GM18867 (cell line): ENCODE measurements around the gene NADK2.

Experiments
- ATAC-seq: cut with Tn5 transposase; IDR thresholded peaks from one replicate; pipeline ENCODE4 v1.9.1; 2021; ENCODE audit warnings: mild to moderate bottlenecking, moderate library complexity; ENCODE audit not compliant: unreplicated experiment

Gene NADK2

DNA sequence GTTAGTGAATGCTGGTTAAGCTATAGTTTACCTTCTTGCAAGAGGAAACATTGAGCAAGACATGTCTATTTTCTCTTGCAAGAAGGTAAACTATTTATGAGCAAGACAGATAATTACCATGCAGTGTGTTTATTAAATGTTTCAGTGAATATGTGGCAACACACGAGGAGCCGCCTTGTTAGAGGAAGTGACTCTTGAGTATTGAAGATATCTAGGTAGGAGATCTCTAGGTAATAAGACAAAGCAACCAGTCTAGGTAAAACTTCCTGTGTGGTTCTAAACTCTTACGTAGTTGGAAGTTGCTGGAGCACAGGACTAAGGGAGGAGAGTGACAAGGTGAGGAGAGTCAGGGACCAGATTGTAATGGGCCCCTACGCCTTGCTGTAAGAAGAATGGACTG lies 73.0 kb downstream of the NADK2 start:
- no peak for ATAC-seq

DNA sequence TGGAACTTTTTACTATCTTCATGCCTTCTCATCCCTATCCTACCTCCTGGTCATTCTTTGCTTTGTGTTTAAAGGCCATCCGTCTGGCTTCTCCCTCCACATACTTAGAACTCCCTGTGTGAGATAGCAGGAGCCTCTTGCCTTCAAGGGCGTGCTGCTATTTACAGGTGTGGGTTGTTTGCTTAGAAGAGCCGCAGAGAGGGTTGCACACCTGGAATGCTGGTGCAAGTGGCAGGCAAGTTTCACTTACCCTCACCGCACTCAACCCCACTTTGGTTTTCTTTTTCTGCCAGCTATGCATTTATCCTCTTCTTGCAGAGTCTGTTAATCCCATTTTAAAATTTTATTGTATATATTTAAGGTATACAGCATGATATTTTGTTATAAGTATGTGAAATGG lies 77.3 kb downstream of the NADK2 start:
- ATAC-seq, result no peak

DNA sequence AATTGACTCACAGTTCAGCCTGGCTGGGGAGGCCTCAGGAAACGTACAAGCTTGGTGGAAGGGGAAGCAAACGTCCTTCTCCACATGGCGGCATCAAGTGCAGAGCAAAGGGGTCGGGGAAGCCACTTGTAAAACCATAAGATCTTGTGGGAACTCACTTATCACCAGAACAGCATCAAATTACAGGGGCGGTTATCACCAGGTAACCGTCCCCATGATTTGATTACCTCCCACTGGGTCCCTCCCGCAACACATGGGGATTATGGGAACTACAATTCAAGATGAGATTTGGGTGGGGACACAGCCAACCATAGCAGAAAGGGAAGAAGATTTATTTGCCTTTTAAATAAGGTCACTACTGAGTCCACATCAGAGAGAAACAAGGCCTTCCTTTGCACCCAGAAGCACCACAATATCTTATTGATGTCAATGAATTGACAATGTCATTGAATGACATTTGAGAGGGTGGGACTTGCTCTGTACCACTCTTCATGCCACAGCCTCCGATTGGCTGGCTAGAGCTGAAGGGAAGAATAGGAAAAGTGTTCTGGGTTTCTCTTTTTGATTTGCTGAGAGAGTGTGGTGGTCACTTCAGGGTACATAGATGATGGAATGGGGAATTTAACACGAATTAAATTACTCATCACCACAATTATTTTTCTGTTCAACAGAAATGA lies 78.8 kb downstream of the NADK2 start:
- ATAC-seq, result no peak

- no peak for ATAC-seq
Measured at GRCh38 chr5:36161361-36161760, 80.4 kb downstream of the NADK2 start.

GRCh38 chr5:36160617-36161016 lies 81.1 kb downstream of the NADK2 start:
- ATAC-seq, result no peak

DNA sequence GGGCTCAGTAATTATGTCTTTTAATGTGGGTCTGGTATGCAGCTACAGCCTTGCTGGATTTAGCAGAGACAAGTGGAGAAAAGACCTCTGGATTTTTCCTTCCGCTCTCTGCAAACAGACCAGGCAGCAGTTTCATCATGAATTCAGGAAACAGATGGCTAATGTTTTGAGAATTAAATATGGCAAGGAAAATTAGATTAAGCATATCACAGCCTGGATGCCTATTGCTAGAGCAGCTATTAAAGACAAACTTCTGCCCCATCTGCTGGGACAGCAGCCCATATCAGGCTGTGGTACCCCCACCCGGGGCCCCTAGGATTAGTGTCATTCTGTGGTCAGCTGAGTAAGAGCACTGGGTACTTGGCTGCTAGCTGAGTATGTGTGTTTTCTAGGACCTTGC lies 83.6 kb downstream of the NADK2 start:
- no peak for ATAC-seq

DNA sequence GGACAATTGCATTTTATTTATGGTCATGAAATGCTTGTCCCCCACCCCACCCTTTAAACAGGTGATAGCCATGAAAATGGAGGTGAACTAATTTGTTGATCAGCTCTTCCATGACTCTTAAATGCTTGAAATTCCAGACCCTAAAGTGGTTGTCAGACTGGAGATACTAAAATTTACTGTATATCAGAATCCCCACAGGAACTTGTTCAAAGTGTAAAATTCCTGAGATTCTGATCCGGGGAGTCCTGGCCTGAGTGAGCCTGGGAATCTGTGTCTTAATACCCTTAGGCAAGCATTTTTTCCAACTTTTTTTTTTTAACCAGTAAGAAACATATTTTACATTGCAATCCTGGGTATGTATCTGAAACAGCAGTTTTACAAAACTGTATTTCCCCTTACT lies 85.1 kb downstream of the NADK2 start:
- ATAC-seq, result no peak

DNA sequence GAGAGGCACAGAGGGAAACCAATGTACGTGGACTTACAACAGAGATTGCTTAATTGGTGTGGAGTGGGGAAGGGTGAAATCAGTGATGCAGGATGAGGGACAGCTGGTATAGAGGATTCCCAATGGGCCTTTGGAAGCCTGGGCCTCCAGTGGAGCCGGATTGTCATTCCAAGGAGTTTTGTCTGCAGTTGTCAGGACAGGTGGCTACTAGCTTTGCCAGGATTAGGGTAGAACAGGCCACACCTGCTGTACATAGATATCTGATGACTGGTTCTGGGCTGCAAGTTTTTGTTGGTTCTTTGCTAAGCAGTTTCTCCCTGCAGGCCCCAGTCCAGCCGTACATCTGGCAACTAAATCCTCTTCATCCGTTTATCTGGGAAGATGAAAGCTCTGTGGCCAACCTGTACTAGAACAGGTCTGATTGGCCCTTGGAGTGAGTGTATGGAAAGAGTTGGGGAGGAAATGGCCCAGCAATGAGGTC lies 85.6 kb downstream of the NADK2 start:
- ATAC-seq, result no peak

GRCh38 chr5:36155291-36155690 lies 86.4 kb downstream of the NADK2 start:
- no peak for ATAC-seq

- no peak for ATAC-seq
Measured at GRCh38 chr5:36153726-36154125, 88.0 kb downstream of the NADK2 start.

DNA sequence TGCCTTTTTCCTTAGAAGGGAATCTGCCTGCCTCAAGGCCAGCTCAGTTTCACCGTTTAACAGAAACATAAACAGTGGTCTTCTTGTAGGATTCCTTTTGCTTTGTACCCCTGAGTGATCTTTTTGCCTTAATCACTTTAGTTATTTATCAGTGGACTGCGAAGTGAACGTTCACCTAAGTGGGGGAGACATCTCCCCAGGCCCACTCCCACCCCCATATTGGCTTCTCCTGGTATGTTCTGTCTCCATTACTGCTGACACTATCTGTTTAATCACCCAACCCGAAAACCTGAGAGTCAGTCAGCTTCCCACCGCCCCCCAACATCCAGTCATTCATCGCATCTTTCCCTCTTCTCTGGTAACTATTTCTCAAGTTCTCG lies 88.4 kb downstream of the NADK2 start:
- ATAC-seq, result no peak

- ATAC-seq, result no peak
Measured at GRCh38 chr5:36152324-36153297, 89.1 kb downstream of the NADK2 start.

- peak; percentile 99 for ATAC-seq
Measured at GRCh38 chr5:36151434-36152323, 90.0 kb downstream of the NADK2 start, which contains the start of the genes LMBRD2 and SKP2. Gene LMBRD2 (minus strand): TSS chr5:36151887. CDS start chr5:36143349, 8,538 bp downstream. Gene SKP2 (plus strand): TSS chr5:36152111. CDS start chr5:36152263, 152 bp downstream.

GRCh38 chr5:36150676-36151433 lies 90.9 kb downstream of the NADK2 start:
- peak; percentile 27 for ATAC-seq

GRCh38 chr5:36147681-36148080 lies 94.0 kb downstream of the NADK2 start:
- no peak for ATAC-seq

DNA sequence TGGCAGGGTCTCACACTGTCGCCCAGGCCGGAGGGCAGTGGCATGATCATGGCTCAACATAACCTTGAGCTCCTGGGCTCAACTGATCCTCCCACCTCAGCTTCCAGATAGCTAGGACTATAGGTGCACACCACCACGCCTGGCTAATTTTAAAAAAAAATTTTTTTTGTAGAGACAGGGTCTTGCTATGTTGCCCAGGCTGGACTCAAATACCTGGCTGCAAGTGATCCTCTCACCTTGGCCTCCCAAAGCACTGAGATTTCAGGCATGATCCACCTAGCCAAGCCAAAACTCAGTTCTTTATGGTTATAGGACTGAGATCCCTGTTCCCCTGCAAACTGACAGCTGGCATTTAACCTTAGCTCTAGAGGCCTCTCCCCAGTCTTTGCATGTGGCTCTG lies 95.3 kb downstream of the NADK2 start:
- no peak for ATAC-seq

DNA sequence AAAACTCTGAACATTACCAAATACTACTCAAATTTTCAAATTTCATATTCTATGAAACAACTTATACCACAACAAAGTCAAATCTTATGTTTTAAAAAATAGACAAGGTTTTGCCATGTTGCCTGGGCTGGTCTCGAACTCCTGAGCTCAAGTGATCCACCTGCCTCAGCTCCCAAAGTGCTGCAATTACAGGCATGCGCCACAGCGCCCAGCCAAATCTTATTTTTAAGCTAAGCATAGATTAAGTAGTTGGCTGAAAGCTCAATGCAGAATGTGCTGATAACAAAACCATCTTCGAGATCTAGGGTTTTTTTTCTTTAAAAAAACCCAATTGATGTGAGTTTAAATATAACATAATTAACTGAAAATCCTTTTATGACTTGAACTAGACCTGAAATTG lies 96.4 kb downstream of the NADK2 start:
- ATAC-seq, result no peak
